ENCODE data around the gene ACADVL. TPM values are rescaled to one million over a fixed set of nuclear protein-coding genes. Genes with fewer than 3 reads are reported as not detected.

Gene ACADVL
- total RNA-seq, 2 donors from 2014 or later: 268 to 279 TPM

DNA sequence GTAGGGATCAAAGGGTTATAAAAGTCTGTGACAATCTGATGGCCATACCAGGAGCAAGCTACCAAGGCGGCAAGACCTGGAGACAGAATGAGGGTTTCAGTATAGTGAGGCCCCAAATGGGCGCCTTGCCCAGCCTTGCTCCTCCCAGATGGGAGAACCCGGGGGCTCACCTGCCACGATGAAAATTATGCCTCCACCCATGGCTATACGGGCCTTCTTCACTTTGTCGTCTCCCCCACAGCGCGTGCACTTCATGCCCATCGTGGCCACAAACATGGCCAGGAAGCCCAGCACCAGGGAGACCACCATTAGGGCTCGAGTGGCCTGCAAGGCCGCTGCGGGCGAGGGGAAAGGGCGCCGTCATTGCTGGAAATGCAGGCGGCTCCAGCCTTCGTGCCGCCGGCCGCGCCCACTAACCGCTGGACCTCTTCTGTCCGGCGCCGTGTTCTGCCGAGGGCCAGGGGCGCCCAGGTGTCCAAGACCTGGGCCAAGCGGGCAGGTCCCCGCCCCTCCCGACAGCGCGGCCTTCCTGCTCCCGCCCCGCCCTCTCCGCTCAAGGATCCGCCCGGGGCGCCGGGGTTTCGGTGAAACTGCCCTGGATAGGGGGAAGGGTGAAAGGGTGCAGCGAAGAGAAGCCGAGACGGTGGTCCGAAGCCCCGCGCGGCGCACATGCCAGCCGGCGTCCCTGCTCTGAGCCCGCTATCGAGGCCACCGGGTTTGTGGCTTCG is 41.1 kb downstream of the ACADVL start:
- H3K4me3 Mint-ChIP-seq: peak overlapping the region; percentile 62
- H3K9me3 ChIP-seq (ENCODE audit: control insufficient read depth, low read length, poor library complexity, severe bottlenecking): no peaks in the 10 kb centered on the region
- H3K27ac Mint-ChIP-seq: peak overlapping the region; percentile 16
- DNase-seq: peak in 2 of 3 donors; percentile 34 to 42
- peaks cover 19% of the 10 kb centered on the region for H3K4me1 Mint-ChIP-seq
- peaks cover 16% of the 10 kb centered on the region for H3K27me3 Mint-ChIP-seq
- peak; percentile 61 for ATAC-seq
- H3K36me3 Mint-ChIP-seq (ENCODE audit: low read depth): peaks cover 2% of the 10 kb centered on the region

DNA sequence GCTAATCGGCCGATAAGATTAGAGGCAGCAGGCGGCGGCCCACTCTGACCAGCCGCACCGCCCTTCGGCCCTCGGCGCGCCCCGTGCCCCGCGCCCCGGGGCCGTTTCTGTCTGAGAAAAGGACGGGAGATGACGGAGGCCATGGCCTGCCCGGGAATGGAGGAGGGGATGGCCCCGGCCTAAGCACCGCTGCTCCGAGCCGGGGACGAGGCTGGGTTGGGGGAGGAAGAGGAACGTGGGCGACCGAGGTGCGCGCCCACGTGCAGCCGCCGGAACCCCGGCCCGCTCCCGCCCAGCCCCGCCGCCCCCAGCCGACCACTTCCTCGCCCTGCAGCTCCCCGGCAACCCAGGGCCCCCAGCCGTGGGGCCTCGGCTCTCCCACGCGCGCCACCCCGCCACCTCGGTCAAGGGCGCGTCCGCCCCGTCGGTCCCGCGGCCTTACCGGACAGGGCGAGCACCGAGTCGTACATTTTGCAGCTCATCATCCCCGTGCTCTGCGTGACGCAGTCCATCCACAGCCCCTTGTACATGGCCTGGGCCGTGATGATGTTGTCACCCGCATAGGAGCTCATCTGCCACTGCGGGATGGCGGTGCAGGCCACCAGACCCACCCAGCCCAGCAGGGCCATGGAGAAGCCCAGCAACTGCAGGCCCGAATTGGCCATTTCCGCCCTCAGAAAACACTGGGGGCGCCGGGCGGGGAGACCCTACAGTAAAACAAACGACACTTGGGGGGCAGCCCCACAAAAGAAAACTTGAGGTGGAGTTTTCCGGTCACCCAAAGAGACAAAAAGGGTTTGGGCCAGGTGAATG is 41.8 kb downstream of the ACADVL start:
- H3K4me1 Mint-ChIP-seq: peaks cover 19% of the 10 kb centered on the region

DNA sequence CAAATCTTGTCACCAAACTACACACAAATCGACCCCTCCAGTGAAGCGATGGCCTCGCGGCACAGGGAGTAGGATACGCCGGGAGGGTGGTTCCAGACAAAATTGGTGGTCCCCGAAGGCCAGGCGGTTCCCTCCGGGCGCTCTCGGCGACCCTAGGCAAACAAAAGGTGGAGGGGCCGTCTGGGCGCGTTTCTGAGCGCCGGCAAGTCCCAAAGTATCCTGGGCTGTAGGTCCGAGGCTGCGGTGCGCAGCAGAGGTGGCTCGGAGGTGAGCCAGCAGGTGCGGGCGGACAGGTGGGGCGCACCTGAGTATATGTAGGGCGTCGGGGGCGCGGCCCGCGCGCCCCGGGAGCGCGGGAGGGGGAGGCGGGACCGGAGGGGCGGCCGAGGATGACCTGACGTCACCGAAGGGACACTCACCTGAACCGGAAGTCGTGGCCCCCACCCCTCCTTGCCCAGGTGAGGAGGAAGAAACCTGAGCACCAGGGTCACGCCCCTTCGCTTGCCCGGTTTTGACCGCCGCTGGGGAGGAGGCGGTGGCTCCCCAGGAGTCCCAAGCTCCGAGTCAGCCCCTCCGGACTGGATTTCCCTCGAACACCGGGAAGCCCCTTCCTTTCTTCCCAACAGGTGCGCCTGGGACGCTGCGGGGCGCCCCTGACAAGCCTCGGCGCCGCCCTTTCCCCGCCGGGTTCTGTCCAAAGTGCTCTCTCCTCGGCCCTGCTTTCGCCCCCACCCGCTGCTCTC is 42.6 kb downstream of the ACADVL start, which contains the start of gene CLDN7:
TSS of gene CLDN7 (minus strand) at position 287 of the 743 bp plus-strand sequence. CDS start 435 bp downstream, outside the sequence.
- no peaks in the 10 kb centered on the region for H3K9me3 ChIP-seq (ENCODE audit: control insufficient read depth, low read length, poor library complexity, severe bottlenecking)
- DNase-seq (no peak), ATAC-seq (no peak)
- Mint-ChIP-seq H3K4me3 (peak within 1 kb of the TSS; percentile 96), H3K27me3 (peaks cover 16% of the 10 kb centered on the region), H3K36me3 (ENCODE audit: low read depth) (no peaks in the 10 kb centered on the region), H3K27ac (peak within 1 kb of the TSS; percentile 88), H3K4me1 (peaks cover 19% of the 10 kb centered on the region)

More for the DNA sequence above, 41.8 kb downstream of the ACADVL start:
- Mint-ChIP-seq H3K4me3 (peak overlapping the region; percentile 78), H3K27me3 (peaks cover 16% of the 10 kb centered on the region), H3K27ac (no peak overlapping the region), H3K36me3 (ENCODE audit: low read depth) (peaks cover 2% of the 10 kb centered on the region)
- no peaks in the 10 kb centered on the region for H3K9me3 ChIP-seq (ENCODE audit: control insufficient read depth, low read length, poor library complexity, severe bottlenecking)
- ATAC-seq: peak; percentile 51
- DNase-seq: no peak

DNA sequence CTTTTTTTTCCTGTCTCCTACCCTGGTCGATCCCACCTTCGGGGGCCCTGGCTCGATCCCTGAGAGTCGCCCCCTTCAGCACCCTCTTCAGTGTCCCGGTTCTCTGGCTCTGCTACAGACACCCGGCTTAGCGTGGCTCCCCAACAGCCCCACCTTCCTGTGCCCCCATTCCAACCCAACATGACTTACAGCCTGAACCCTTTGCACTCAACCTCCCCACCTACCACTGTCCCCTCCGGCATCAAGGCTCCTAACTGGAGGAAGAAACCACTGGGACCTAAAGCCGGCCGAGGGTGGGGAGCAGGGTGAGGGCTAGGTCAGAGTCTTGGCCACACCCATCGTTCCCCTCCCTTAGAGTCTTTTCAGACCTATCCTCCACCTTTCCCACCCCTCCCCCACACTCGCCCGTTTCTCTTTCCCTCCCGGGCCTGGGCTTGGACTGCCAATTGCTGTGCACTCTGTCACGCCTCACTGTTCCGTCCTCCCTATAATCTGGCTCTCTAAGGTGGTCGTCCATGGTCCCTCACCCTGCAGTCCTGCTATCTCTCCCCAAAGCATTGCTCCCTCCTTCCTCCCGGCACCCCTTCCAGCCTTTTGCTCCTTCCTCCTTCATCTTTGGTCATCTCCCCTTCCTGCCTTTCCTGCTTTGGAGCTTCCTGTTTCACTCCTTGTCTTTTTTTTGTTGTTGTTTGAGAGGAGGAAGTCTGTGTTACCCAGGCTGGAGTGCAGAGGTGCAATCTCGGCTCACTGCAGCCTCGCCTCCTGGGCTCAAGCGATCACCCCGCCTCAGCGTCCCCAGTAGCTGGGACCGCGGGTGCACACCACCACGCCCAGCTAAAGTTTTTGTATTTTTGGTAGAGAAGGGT is 43.4 kb downstream of the ACADVL start:
- H3K9me3 ChIP-seq (ENCODE audit: control insufficient read depth, low read length, poor library complexity, severe bottlenecking): no peaks in the 10 kb centered on the region
- DNase-seq: no peak
- Mint-ChIP-seq H3K27ac (peak overlapping the region; percentile 88), H3K27me3 (peaks cover 16% of the 10 kb centered on the region), H3K36me3 (ENCODE audit: low read depth) (no peaks in the 10 kb centered on the region), H3K4me3 (peak overlapping the region; percentile 96), H3K4me1 (peaks cover 19% of the 10 kb centered on the region)
- ATAC-seq: peak; percentile 19

DNA sequence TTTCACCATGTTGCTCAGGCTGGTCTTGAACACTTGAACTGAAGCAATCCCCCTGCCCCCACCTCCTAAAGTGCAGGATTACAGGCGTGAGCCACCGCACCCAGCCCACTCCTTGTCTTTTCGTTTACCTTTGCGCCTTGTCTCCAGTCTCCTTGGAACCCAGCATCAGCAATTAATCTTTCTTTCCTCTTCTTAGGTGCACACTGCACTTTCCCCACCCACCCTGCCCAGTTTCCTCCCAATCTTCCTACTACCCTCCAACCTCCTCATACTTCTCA is 44.0 kb downstream of the ACADVL start:
- Mint-ChIP-seq H3K4me3 (peak overlapping the region; percentile 96), H3K27me3 (peaks cover 16% of the 10 kb centered on the region), H3K27ac (peak overlapping the region; percentile 88), H3K36me3 (ENCODE audit: low read depth) (no peaks in the 10 kb centered on the region), H3K4me1 (peaks cover 19% of the 10 kb centered on the region)
- ATAC-seq (no peak), DNase-seq (no peak)
- no peaks in the 10 kb centered on the region for H3K9me3 ChIP-seq (ENCODE audit: control insufficient read depth, low read length, poor library complexity, severe bottlenecking)

DNA sequence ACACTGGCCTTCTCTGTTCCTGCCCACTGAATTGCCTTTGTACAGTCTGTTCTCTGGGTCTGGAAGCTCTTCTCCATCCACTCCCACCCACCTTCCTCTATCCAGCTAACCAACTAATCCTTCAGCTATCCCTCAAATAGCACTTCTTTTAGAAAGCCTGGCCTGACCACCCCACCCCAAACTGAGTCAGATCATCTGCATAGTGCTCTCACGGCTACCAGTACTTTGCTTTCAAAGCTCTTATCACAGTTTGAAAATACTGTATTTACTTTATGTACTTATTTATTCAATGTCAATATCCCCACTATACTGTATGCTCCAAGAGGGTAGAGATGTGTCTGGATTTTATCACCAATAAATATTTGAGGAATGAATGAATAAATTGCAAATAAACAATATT is 47.0 kb downstream of the ACADVL start:
- Mint-ChIP-seq H3K27ac (no peak overlapping the region), H3K27me3 (peaks cover 16% of the 10 kb centered on the region), H3K4me1 (peaks cover 22% of the 10 kb centered on the region), H3K4me3 (no peak overlapping the region), H3K36me3 (ENCODE audit: low read depth) (no peaks in the 10 kb centered on the region)
- DNase-seq (no peak), ATAC-seq (no peak)
- H3K9me3 ChIP-seq (ENCODE audit: control insufficient read depth, low read length, poor library complexity, severe bottlenecking): no peaks in the 10 kb centered on the region

Other genes with a start within 250 kb of the ACADVL start
- 10 to 100 TPM in 1 of 2 donors, 1 to 10 TPM in 1; 1.2 to 32.0 TPM for gene ALOX12, start 223.9 kb upstream of the ACADVL start, total RNA-seq
- gene RNASEK, start 207.3 kb upstream of the ACADVL start, total RNA-seq: 100 to 1,000 TPM; 141 to 150 TPM
- gene BCL6B, start 196.9 kb upstream of the ACADVL start, total RNA-seq: under 1 TPM in 1 of 2 donors, not detected in 1; 0.17 TPM
- 1 to 10 TPM; 3.3 to 4.6 TPM for gene SLC16A13, start 183.9 kb upstream of the ACADVL start, total RNA-seq
- gene SLC16A11, start 175.8 kb upstream of the ACADVL start, total RNA-seq: under 1 TPM in 1 of 2 donors, not detected in 1; 0.40 TPM
- gene CLEC10A, start 139.7 kb upstream of the ACADVL start, total RNA-seq: 1 to 10 TPM in 1 of 2 donors, under 1 TPM in 1; 0.40 to 7.1 TPM
- gene ASGR2, start 105.1 kb upstream of the ACADVL start, total RNA-seq: under 1 TPM; 0.67 to 0.78 TPM
- under 1 TPM; 0.42 to 0.92 TPM for gene ASGR1, start 40.6 kb upstream of the ACADVL start, total RNA-seq
- gene DLG4, start 102 bp upstream of the ACADVL start, total RNA-seq: 10 to 100 TPM in 1 of 2 donors, 1 to 10 TPM in 1; 9.8 to 16.1 TPM
- gene DVL2, start 14.6 kb downstream of the ACADVL start, total RNA-seq: 10 to 100 TPM; 37.0 to 46.9 TPM
- 10 to 100 TPM; 19.2 to 23.2 TPM for gene PHF23, start 19.5 kb downstream of the ACADVL start, total RNA-seq
- gene GABARAP, start 22.5 kb downstream of the ACADVL start, total RNA-seq: 100 to 1,000 TPM; 212 to 247 TPM
- 100 to 1,000 TPM; 112 to 115 TPM for gene CTDNEP1, start 31.8 kb downstream of the ACADVL start, total RNA-seq
- 10 to 100 TPM; 43.0 to 51.0 TPM for gene ELP5, start 32.3 kb downstream of the ACADVL start, total RNA-seq
- gene CLDN7, start 42.5 kb downstream of the ACADVL start, total RNA-seq: 1 to 10 TPM in 1 of 2 donors, under 1 TPM in 1; 0.78 to 1.2 TPM
- not detected for gene SLC2A4, start 61.8 kb downstream of the ACADVL start, total RNA-seq
- not detected for gene YBX2, start 74.7 kb downstream of the ACADVL start, total RNA-seq
- gene EIF5A, start 87.7 kb downstream of the ACADVL start, total RNA-seq: 100 to 1,000 TPM; 496 to 601 TPM
- gene GPS2, start 95.4 kb downstream of the ACADVL start, total RNA-seq: 100 to 1,000 TPM in 1 of 2 donors, 10 to 100 TPM in 1; 96.5 to 104 TPM
- gene NEURL4, start 109.4 kb downstream of the ACADVL start, total RNA-seq: 10 to 100 TPM; 29.9 to 43.8 TPM
- 100 to 1,000 TPM; 641 to 702 TPM for gene ACAP1, start 116.6 kb downstream of the ACADVL start, total RNA-seq
- gene KCTD11, start 132.2 kb downstream of the ACADVL start, total RNA-seq: 1 to 10 TPM; 1.6 to 2.7 TPM
- not detected for gene TMEM95, start 135.2 kb downstream of the ACADVL start, total RNA-seq
- 1 to 10 TPM; 4.8 to 5.9 TPM for gene TNK1, start 161.2 kb downstream of the ACADVL start, total RNA-seq
- 100 to 1,000 TPM; 120 to 126 TPM for gene PLSCR3, start 174.6 kb downstream of the ACADVL start, total RNA-seq
- gene TMEM256, start 184.2 kb downstream of the ACADVL start, total RNA-seq: 10 to 100 TPM; 27.3 to 31.7 TPM
- 1 to 10 TPM; 5.1 to 6.5 TPM for gene NLGN2, start 187.9 kb downstream of the ACADVL start, total RNA-seq
- not detected for gene SPEM1, start 200.4 kb downstream of the ACADVL start, total RNA-seq
- gene SPEM2, start 205.7 kb downstream of the ACADVL start, total RNA-seq: not detected
- not detected for gene SPEM3, start 208.9 kb downstream of the ACADVL start, total RNA-seq
- 10 to 100 TPM; 12.6 to 13.2 TPM for gene TMEM102, start 215.5 kb downstream of the ACADVL start, total RNA-seq
- 1 to 10 TPM; 2.0 to 2.6 TPM for gene FGF11, start 219.6 kb downstream of the ACADVL start, total RNA-seq
- gene CHRNB1, start 225.1 kb downstream of the ACADVL start, total RNA-seq: 1 to 10 TPM; 7.0 to 7.2 TPM

All from T-helper 17 cell (primary cell).